Neural crest cell (in vitro differentiated cells): Measurements from ENCODE around the gene PCIF1. TPM values are rescaled to one million over a fixed set of nuclear protein-coding genes. Genes with fewer than 3 reads are reported as not detected.

Source experiments
- DNase-seq: peaks from one replicate; pipeline ENCODE4 v3.0.0; 2021; ENCODE audit warnings: low read depth, mixed read lengths, low spot score
- H3K27ac Mint-ChIP-seq: one replicate; pipeline ENCODE4 v1.8.0; 2021; ENCODE audit warnings: mild to moderate bottlenecking, mixed read lengths; ENCODE audit not compliant: unreplicated experiment
- H3K27me3 Mint-ChIP-seq: 2 replicates; pipeline ENCODE4 v1.8.0; 2021; ENCODE audit warnings: low read depth, mild to moderate bottlenecking, mixed read lengths
- H3K36me3 Mint-ChIP-seq: 2 replicates; pipeline ENCODE4 v1.8.0; 2021; ENCODE audit warnings: low read depth, mild to moderate bottlenecking, mixed read lengths
- H3K4me1 Mint-ChIP-seq: 2 replicates; pipeline ENCODE4 v1.8.0; 2021; ENCODE audit warnings: mixed read lengths
- H3K4me3 Mint-ChIP-seq: one replicate; pipeline ENCODE4 v1.8.0; 2021; ENCODE audit warnings: mild to moderate bottlenecking, mixed read lengths
- H3K9me3 Mint-ChIP-seq: 2 replicates; pipeline ENCODE4 v1.8.0; 2021; ENCODE audit warnings: mixed read lengths
- total RNA-seq: library from RNA; stranded (reverse); gene quantifications from 2 replicates; pipeline ENCODE4 v1.2.1, GENCODE V29; 2021
- TF ChIP-seq, protein P1 (sequence below): fragments of 200-600 bp; sonication (generic); conservative IDR thresholded peaks from 2 replicates; pipeline ENCODE4 v1.5.0; 2021; ENCODE audit warnings: antibody characterized with exemption, mild to moderate bottlenecking

PCIF1 gene
- total RNA-seq, 1 donor from 2014 or later = 36.5 TPM

DNA sequence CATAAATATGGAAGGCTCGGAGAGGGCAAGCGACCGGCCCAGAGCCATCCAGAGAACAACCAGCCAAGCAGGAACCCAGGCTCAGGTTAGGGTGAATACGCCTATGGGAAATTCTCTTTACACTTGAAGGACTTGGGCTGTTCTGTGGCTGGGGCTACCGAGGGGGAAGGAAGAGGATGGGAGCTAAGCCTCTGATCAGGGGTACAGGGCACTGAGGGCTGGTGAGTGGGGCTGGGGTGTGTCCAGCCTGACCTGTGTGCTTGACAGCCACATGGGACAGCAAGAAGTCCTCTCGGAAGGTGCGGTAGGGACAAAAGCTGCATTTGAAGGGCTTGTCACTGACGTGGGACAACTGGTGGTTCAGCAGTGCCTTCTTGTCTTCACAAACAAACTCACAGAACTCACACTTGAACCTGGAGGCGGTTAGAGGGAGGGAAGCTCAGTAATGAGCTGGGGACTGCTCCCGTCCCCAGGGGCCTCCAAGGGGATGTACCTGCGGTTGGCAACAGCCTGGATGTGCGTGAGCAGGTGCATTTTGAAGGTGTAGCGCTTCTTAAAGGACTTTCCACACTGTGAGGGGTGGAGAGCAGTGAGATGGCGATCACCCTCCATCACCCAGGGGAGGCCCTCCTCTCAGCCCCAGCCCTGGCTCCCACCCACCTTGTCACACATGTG is 25.6 kb downstream of the PCIF1 start:
- no peaks in the 10 kb centered on the region for H3K9me3 Mint-ChIP-seq
- peaks cover 18% of the 10 kb centered on the region for H3K36me3 Mint-ChIP-seq
- DNase-seq = no peak
- TF ChIP-seq, protein P1, sequence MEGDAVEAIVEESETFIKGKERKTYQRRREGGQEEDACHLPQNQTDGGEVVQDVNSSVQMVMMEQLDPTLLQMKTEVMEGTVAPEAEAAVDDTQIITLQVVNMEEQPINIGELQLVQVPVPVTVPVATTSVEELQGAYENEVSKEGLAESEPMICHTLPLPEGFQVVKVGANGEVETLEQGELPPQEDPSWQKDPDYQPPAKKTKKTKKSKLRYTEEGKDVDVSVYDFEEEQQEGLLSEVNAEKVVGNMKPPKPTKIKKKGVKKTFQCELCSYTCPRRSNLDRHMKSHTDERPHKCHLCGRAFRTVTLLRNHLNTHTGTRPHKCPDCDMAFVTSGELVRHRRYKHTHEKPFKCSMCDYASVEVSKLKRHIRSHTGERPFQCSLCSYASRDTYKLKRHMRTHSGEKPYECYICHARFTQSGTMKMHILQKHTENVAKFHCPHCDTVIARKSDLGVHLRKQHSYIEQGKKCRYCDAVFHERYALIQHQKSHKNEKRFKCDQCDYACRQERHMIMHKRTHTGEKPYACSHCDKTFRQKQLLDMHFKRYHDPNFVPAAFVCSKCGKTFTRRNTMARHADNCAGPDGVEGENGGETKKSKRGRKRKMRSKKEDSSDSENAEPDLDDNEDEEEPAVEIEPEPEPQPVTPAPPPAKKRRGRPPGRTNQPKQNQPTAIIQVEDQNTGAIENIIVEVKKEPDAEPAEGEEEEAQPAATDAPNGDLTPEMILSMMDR = no peak
- no peaks in the 10 kb centered on the region for H3K4me1 Mint-ChIP-seq
- H3K27me3 Mint-ChIP-seq = no peaks in the 10 kb centered on the region
- H3K4me3 Mint-ChIP-seq = no peak overlapping the region
- H3K27ac Mint-ChIP-seq = peak overlapping the region; percentile 71

DNA sequence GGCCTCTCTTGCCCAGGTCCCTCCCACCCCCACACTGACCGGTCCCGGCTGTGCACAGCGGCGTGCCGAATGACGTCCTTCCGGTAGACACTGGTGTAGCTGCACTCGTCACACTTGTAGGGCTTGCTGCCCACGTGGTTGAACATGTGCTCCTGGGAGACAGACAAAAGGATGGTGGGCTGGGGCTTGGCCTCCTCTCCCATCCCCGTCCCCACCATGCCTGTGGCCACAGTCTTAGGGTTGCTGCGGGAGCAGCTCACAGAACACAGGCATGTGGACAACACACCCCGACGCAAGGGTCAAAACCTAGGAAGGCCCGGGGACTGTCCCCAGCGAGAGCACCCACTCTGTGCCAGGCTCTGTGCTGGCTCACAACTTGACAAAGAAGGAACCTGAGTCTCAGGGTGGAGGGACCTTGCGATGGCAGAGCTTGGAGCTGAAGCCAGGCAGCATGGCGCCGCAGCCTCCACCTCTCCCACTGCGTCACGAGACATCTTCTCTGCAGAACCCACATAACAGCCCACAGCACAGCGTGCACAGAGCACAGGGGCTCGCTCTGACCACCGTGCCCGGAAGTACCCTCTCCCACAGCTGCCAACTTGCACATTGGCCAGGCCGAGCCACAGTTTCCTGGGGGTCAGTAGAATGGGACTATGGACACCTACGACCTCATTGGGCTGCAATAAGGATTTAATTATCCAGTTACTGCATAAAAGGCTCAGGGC is 27.7 kb downstream of the PCIF1 start:
- peaks cover 18% of the 10 kb centered on the region for H3K36me3 Mint-ChIP-seq

DNA sequence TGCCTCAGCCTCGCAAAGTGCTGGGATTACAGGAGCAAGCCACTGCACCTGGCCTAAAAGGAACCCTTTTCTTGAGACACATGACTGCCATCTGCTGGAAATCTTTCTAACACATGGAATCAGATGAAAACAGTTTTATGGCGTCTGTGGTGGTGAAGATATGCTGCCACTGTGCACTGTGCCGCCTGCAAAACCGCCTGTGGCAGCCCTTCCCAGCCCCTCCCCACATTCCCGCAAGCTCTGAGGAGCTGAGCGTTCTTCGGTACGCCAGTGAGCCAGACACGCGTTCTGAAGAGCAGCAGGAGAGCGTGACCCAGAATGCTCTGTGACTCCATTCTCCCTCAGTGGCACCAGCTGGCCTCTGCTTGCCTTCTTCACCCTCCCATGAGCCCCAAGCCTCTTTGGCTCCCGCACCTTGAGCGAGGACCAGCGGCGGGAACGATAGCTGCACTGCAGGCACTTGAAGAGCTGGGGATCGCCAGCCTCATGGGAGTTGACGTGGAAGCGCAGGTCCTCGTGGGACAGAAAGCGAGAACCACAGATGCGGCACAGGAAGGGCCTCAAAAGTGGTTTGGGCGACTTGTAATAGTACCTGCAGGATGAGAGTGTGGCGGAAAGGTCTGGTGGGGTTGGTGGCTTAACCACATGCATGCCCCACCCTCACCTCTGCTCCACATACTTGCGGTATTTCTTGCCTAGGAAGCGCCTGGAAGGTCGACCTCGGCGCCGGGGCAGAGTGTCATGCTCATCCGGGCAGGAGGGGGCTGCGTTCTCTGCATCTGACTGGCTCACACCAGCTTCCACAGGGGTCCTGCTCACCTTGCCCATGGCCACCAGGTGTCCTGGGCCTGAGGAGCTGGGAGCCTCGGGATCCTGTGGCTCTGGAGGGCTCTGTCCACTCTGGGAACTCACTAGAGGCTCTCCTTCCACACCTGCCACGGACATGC is 28.8 kb downstream of the PCIF1 start:
- Mint-ChIP-seq H3K27me3 (no peaks in the 10 kb centered on the region), H3K36me3 (peaks cover 17% of the 10 kb centered on the region), H3K9me3 (no peaks in the 10 kb centered on the region), H3K27ac (no peak overlapping the region), H3K4me3 (peak overlapping the region; percentile 68), H3K4me1 (no peaks in the 10 kb centered on the region)
- no peak for DNase-seq
- TF ChIP-seq, protein P1 = peak; percentile 58

More for the DNA sequence above, 27.7 kb downstream of the PCIF1 start:
- Mint-ChIP-seq H3K27ac (no peak overlapping the region), H3K4me3 (no peak overlapping the region), H3K9me3 (no peaks in the 10 kb centered on the region), H3K4me1 (no peaks in the 10 kb centered on the region), H3K27me3 (no peaks in the 10 kb centered on the region)
- DNase-seq = no peak
- TF ChIP-seq, protein P1 = no peak

DNA sequence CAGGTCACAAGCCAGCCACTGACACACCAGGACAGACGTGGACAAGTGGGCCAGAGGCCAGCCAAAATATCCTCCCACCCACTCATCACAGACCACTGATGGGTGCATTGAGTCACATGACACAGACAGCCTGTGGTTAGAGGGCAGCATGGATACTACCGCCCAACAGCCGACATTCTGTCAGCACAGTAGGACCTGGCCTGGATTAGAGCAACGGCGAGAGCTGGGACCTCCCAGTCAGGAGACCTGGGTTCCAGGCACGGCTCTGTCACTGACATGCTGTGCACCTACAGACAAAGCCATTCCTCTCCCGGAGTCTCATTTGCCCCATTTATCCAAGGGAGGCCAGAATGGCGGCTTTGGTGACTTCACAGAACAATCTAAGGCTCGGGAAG is 29.5 kb downstream of the PCIF1 start:
- H3K4me1 Mint-ChIP-seq = no peaks in the 10 kb centered on the region
- H3K4me3 Mint-ChIP-seq = no peak overlapping the region
- no peak overlapping the region for H3K27ac Mint-ChIP-seq
- TF ChIP-seq, protein P1 = no peak
- DNase-seq = no peak
- peaks cover 10% of the 10 kb centered on the region for H3K36me3 Mint-ChIP-seq
- no peaks in the 10 kb centered on the region for H3K9me3 Mint-ChIP-seq
- no peaks in the 10 kb centered on the region for H3K27me3 Mint-ChIP-seq

DNA sequence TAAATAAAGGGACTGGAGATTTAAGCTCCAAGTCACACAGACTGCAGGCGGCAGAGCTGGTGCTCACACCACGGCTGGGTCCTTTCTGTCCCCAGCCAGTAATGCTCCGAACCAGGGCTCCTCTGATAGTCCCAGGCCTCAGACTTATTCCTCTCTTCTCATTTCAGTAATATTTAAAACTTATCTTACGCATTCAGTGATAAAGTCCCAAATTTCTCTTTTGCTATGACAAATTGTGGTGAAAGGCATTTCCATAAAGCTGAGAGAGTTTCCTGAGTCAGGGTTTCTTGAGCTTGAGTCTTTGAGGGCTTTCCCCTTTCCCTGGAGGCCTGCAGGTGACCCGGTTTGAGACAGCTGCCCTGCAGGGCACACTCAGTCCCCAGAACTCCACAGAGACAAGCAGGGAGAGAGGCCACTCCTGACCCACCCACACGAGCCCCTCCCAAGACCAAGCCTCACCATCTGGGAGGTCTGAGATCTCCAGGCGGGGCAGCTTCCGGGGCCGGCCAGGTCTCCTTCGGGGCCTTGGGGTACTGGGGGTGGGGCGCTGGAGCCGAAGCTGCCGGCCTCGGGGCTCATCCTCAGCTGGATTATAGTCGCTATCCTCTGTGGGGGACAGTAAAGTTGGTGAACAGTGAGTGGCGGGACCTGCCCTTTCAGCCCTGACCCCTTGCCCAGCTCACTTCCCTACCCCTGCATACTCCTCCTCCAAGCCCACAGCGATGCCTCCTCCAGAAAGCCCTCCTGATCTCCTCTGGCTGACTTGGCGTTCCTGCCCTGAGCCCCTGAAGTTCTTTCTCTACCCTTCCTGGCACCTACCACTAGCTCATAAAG is 30.9 kb downstream of the PCIF1 start:
- Mint-ChIP-seq H3K9me3 (no peaks in the 10 kb centered on the region), H3K36me3 (peaks cover 2% of the 10 kb centered on the region), H3K27me3 (no peaks in the 10 kb centered on the region), H3K4me3 (peak overlapping the region; percentile 49), H3K27ac (no peak overlapping the region), H3K4me1 (peaks cover 7% of the 10 kb centered on the region)
- TF ChIP-seq, protein P1 = no peak
- no peak for DNase-seq
